ENCODE results near the gene ARHGAP22. TPM values are rescaled to one million over a fixed set of nuclear protein-coding genes. Genes with fewer than 3 reads are reported as not detected.

ARHGAP22 gene
- total and polyA plus RNA-seq, 2 of the 4 experiments (the other 2 are of a cell fraction) = 28.3 to 30.2 TPM

DNA sequence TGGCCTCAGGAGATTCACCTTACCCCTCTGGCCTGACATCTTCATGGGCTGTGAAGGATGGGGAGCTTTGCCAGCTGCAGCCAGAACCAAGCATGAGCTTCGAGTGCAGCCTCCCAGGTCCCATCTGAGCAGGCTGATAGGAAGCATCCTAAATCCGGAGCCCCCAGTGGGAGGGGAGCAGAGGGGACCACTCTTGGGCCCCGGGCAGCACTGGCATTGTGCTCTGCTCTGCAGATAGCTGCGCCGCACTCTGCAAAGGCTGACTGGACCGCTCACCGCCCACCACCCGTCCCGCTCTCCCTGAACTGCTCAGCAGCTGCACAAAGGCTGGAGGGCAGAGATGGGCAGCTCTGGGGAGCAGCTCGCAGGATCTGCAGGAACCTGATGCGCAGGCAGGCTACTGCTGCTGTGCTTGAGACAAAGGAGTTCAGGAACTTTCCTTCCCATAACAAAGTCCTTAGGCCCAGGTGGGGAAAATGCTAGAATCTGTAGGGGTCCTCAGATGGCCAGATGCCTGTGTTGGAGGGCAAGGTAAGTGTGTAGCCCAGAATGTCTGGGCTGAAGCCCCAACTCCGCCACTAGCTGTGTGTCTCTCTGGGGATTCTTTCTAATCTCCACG is 51.8 kb downstream of the ARHGAP22 start:
- Histone ChIP-seq H2AFZ (replicated peaks; ENCODE audit: low read length, poor library complexity) (no peak overlapping the region), H3K4me3 (ENCODE audit: insufficient read depth, low read depth, low read length) (no peak overlapping the region), H3K23ac (ENCODE audit: low read depth, low read length) (no peak overlapping the region), H3K9me3 (ENCODE audit: control insufficient read depth, insufficient read depth, low read length) (no peaks in the 10 kb centered on the region), H2BK120ac (ENCODE audit: low read depth, low read length) (no peak overlapping the region), H3K4me2 (ENCODE audit: low read depth, low read length) (no peak overlapping the region), H3K9ac (ENCODE audit: low read depth, low read length) (no peak overlapping the region), H3K4me1 (ENCODE audit: control insufficient read depth, insufficient read depth, low read length) (peaks cover 6% of the 10 kb centered on the region), H2BK5ac (ENCODE audit: low read depth, low read length, poor library complexity, severe bottlenecking) (no peak overlapping the region), H3K36me3 (ENCODE audit: control insufficient read depth, insufficient read depth, low read length) (peaks cover 6% of the 10 kb centered on the region), H3K56ac (ENCODE audit: extremely low read depth, insufficient read depth, low read length) (no peak overlapping the region), H3K18ac (ENCODE audit: low read depth, low read length) (no peak overlapping the region), H2BK15ac (ENCODE audit: low read depth, low read length) (no peak overlapping the region), H3K4ac (ENCODE audit: low read depth, low read length) (no peak overlapping the region), H4K91ac (ENCODE audit: insufficient read depth, low read depth, low read length) (no peak overlapping the region), H4K8ac (ENCODE audit: low read depth in 2 of 2, low read length in 2 of 2) (no peak overlapping the region), H3K27ac (ENCODE audit: insufficient read depth, low read length) (no peak overlapping the region), H2AK9ac (replicated peaks; ENCODE audit: low read depth, low read length, poor library complexity) (no peak overlapping the region), H3K14ac (replicated peaks; ENCODE audit: low read depth, low read length) (no peak overlapping the region), H4K5ac (ENCODE audit: low read depth, low read length) (no peak overlapping the region), H3K9me1 (ENCODE audit: insufficient read depth, low read length) (0 out of 2 replicates have a peak, but pooled peaks cover 3% of the 10 kb centered on the region), H4K20me1 (ENCODE audit: insufficient read depth, low read length) (no peaks in the 10 kb centered on the region; the same call in 1 of the 2 replicates), H2AK5ac (ENCODE audit: low read depth, low read length) (no peak overlapping the region), H3K79me1 (ENCODE audit: low read depth in 1 of 2, low read length in 2 of 2) (peaks cover 10 to 58% of the 10 kb centered on the region in 2 experiments), H2BK20ac (ENCODE audit: low read depth, low read length) (no peak overlapping the region), H3K27me3 (ENCODE audit: control insufficient read depth, insufficient read depth, low read length) (no peaks in the 10 kb centered on the region)
- DNase-seq (no peak), ATAC-seq (ENCODE audit: low read depth) (no peak)
- POLR2A ChIA-PET (ENCODE audit: unreplicated experiment) = no interaction called here
- CTCF ChIA-PET = interaction anchor here (0.5 to 5.8 kb wide), 3 partner anchors 27 to 103 kb away, joined by 3 to 33 read pairs (median 3); no protein-coding TSS in a partner anchor
- dilution Hi-C loops (cut with HindIII; ENCODE audit: low sequenced_read_pairs, unreplicated experiment) = no loop called here
- WGBS, 2 experiments (ENCODE audit: extremely low coverage in 2 of 2, insufficient read length in 1 of 2) = no CpG with 5 or more reads among the region's 13 CpGs
- no TSS peak for BruUV-seq (replicated peaks)
- TF ChIP-seq BHLHE40 (IDR thresholded peaks at IDR 0.05; ENCODE audit: low read depth, low read length) (no peak), POLR2A (IDR thresholded peaks at IDR 0.05; ENCODE audit: low read depth, low read length) (no peak), FOS (IDR thresholded peaks at IDR 0.05; ENCODE audit: low read depth, low read length) (no peak), RCOR1 (IDR thresholded peaks at IDR 0.05; ENCODE audit: insufficient replicate concordance, low read length) (no peak), MXI1 (IDR thresholded peaks at IDR 0.05; ENCODE audit: borderline replicate concordance, low read depth, low read length) (no peak), NFE2L2 (IDR thresholded peaks at IDR 0.05; ENCODE audit: low read depth, low read length) (no peak), MAFK (IDR thresholded peaks at IDR 0.05; ENCODE audit: low read depth, low read length) (no peak), RFX5 (IDR thresholded peaks at IDR 0.05; ENCODE audit: low read depth, low read length) (no peak), MAZ (IDR thresholded peaks at IDR 0.05; ENCODE audit: borderline replicate concordance, low read depth, low read length) (no peak), CEBPB (IDR thresholded peaks at IDR 0.05; ENCODE audit: low read depth, low read length) (no peak), CHD1 (IDR thresholded peaks at IDR 0.05; ENCODE audit: low read depth, low read length) (no peak), SMC3 (IDR thresholded peaks at IDR 0.05; ENCODE audit: low read depth, low read length) (no peak)
- TF ChIP-seq, protein P1, sequence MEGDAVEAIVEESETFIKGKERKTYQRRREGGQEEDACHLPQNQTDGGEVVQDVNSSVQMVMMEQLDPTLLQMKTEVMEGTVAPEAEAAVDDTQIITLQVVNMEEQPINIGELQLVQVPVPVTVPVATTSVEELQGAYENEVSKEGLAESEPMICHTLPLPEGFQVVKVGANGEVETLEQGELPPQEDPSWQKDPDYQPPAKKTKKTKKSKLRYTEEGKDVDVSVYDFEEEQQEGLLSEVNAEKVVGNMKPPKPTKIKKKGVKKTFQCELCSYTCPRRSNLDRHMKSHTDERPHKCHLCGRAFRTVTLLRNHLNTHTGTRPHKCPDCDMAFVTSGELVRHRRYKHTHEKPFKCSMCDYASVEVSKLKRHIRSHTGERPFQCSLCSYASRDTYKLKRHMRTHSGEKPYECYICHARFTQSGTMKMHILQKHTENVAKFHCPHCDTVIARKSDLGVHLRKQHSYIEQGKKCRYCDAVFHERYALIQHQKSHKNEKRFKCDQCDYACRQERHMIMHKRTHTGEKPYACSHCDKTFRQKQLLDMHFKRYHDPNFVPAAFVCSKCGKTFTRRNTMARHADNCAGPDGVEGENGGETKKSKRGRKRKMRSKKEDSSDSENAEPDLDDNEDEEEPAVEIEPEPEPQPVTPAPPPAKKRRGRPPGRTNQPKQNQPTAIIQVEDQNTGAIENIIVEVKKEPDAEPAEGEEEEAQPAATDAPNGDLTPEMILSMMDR (conservative IDR thresholded peaks at IDR 0.05; ENCODE audit: low read depth, low read length) = no peak
- TF ChIP-seq, protein P2, sequence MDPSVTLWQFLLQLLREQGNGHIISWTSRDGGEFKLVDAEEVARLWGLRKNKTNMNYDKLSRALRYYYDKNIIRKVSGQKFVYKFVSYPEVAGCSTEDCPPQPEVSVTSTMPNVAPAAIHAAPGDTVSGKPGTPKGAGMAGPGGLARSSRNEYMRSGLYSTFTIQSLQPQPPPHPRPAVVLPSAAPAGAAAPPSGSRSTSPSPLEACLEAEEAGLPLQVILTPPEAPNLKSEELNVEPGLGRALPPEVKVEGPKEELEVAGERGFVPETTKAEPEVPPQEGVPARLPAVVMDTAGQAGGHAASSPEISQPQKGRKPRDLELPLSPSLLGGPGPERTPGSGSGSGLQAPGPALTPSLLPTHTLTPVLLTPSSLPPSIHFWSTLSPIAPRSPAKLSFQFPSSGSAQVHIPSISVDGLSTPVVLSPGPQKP (IDR thresholded peaks at IDR 0.05; ENCODE audit: borderline replicate concordance, low read depth, low read length) = no peak
- intact Hi-C loops (cut with micrococcal nuclease) = loop anchor here (1.0 to 10.0 kb wide), 4 partner anchors 28 to 962 kb away; partner anchors contain the start of gene ARHGAP22
- in situ Hi-C loops (cut with MboI; ENCODE audit: low sequenced_read_pairs) = loop anchor here (5.0 to 25.0 kb wide), 2 partner anchors 104 to 959 kb away; no protein-coding TSS in a partner anchor

All from IMR-90 (cell line).